GM12875 (cell line): Measurements from ENCODE around the gene THAP6.
"Not testable (repeated sequence)": the region's sequence is repeated elsewhere in the genome, so short reads cannot be mapped to it uniquely, and the experiment has no call there.

Experiments used
- H3K4me3 ChIP-seq: one replicate; pipeline ENCODE4 v1.5.1; 2011; ENCODE audit warnings: low read depth, low read length, control low read depth
- TF ChIP-seq, protein P1 (sequence below): IDR thresholded peaks from 2 replicates; pipeline ENCODE4 v1.5.1; 2011; ENCODE audit warnings: low read depth, mild to moderate bottlenecking, control low read depth, inconsistent platforms, low read length, moderate library complexity, borderline replicate concordance; ENCODE audit not compliant: insufficient read depth

Gene THAP6

DNA sequence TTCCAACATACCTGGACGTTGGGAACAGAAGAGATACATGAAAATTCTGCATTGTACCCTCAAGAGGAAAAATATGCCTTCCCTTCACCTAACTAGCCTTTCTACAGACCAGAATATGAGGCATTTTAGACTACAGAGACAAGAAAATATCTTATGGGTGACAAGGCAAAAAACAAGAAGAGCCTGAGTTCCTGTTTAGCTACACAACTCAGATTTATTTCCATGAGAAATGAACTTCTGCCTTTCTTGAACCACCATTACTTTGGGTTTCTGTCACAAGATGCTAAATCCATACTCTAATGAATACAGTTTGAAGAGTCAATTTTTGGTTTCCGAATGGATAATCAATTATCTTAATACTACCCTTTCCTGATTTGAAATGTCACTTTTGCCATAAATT lies 18.8 kb upstream of the THAP6 start:
- TF ChIP-seq, protein P1, sequence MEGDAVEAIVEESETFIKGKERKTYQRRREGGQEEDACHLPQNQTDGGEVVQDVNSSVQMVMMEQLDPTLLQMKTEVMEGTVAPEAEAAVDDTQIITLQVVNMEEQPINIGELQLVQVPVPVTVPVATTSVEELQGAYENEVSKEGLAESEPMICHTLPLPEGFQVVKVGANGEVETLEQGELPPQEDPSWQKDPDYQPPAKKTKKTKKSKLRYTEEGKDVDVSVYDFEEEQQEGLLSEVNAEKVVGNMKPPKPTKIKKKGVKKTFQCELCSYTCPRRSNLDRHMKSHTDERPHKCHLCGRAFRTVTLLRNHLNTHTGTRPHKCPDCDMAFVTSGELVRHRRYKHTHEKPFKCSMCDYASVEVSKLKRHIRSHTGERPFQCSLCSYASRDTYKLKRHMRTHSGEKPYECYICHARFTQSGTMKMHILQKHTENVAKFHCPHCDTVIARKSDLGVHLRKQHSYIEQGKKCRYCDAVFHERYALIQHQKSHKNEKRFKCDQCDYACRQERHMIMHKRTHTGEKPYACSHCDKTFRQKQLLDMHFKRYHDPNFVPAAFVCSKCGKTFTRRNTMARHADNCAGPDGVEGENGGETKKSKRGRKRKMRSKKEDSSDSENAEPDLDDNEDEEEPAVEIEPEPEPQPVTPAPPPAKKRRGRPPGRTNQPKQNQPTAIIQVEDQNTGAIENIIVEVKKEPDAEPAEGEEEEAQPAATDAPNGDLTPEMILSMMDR: no peak
- no peak overlapping the region for H3K4me3 ChIP-seq

DNA sequence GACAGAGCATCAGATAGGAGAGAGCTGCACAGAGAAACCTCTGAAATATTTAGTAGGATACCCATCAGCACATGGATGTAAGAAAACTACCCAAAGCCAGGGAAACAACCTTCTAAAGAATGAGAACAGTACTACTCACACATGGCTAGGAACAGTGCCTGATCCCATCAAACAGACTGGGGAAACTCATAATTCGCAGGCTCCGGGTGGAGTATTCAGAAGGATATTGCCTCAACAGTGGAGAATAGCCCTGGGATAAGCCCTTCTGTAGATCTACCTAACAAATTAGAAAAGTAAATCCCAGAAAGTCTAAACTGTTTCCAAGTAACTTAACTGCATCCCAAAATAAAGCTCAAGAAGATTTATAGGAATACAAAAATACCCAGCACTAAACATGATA lies 17.9 kb upstream of the THAP6 start:
- no peak overlapping the region for H3K4me3 ChIP-seq
- TF ChIP-seq, protein P1: no peak

DNA sequence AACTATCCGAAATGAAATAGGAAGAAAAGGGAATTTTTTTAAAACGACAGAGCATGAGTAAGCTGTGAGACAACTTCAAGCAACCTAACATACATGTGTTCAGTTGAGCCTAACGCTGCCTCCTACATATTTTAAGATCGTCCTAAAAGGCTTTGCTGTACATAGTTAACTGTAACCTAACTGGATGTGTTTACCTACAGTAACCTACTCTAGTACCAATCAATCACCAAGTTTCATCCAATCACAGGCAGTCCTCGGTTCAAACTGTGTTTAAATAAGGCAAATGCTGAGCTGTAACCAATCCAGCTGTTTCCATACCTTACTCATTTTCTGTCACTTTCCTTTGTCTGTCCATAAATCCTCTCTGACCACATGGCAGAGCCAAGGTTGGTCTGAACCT lies 17.1 kb upstream of the THAP6 start:
- H3K4me3 ChIP-seq: no peak overlapping the region
- TF ChIP-seq, protein P1: no peak

DNA sequence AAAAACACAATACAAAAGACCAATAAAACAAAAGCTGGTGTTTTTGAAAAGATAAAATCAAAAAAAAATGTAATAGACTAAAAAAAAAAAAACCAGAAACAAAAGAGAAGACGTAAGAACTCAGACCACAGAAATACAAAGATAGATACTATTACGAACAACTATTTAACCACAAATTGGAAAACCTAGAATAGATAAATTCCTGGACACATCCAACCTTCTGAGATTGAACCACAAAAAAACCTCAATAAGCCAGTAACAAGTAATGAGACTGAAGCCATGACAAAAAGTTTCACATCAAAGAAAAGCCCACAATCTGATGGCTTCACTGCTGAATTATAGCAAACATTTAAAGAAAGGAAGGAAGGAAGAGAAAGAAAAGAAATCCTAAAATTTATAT lies 16.2 kb upstream of the THAP6 start:
- no peak overlapping the region for H3K4me3 ChIP-seq
- TF ChIP-seq, protein P1: no peak

DNA sequence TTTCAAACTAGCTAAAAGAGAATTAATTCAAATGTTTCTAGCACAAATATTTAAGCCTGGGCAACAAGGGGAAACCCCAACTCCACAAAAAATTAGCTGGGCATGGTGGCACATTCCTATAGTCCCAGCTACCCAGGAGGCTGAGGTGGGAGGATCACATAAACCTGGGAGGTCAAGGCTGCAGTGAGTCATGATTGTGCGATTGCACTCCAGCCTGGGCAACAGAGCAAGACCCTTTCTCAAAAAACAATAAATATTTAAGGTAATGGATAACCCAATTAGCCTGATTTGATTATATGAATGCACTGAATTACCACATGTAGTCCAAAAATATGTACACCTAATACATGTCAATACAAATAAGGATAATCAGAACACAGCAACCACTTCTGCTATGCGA lies 14.4 kb upstream of the THAP6 start:
- TF ChIP-seq, protein P1: no peak
- no peak overlapping the region for H3K4me3 ChIP-seq

DNA sequence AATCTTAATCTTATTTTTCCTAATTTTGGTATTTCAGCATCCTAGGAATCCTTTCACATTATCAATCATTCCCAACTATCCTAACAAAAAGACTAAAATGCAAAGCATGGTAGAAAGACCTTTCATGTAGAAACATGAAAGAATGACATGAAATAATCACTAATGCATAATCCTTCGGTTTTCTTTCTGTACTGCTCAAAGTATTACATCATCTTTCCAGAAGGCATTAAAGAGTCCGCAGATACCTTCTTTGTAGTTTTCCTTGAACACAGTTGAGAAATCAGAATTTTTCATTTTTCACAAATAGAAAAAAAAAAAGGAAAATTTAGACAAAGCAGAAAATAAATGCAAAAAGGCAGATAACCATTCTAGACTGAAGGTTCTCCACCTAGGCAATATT lies 11.6 kb upstream of the THAP6 start:
- H3K4me3 ChIP-seq: no peak overlapping the region
- TF ChIP-seq, protein P1: no peak

DNA sequence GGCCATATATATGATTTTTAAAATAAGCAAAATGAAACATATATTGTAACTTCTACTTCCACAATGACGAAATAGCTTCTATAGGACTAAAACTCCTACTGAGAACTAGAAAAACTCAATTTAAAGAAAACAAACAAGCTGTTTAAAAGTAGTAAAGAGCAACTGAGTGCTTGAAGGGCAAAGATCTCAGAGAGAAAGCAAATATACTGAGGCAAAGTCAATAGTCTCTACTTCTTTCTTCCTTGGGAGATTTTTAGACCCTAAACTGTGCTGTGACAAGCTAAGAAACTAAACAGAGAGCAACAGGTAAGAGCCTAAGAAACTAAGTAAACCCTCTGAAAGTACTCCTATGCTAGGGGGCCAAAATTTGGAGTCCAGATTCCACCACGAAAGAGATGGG lies 8.6 kb upstream of the THAP6 start:
- no peak overlapping the region for H3K4me3 ChIP-seq
- TF ChIP-seq, protein P1: no peak

DNA sequence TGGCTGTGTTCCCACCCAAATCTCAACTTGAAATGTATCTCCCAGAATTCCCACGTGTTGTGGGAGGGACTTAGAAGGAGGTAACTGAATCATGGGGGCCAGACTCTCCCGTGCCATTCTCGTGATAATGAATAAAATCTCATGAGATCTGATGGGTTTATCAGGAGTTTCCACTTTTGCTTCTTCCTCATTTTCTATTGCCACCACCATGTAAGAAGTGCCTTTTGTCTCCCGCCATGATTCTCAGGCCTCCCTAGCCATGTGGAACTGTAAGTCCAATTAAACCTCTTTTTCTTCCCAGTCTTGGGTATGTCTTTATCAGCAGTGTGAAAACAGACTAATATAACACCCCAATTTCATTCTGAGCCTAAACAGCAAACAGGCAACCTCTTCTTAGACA lies 4.7 kb upstream of the THAP6 start:
- H3K4me3 ChIP-seq: not testable (repeated sequence)
